Transverse colon (tissue), 4 donors: ENCODE results near the gene ZC3H7A. TPM values are rescaled to one million over a fixed set of nuclear protein-coding genes. Genes with fewer than 3 reads are reported as not detected.

Source experiments
- DNase-seq: peaks from one replicate; pipeline ENCODE4 v3.0.0-alpha.2; 2019
- H3K27ac ChIP-seq, 4 donors: fragments of 200-600 bp; sonication (generic); 2 replicates each; pipeline ENCODE4 v1.5.1; 2016 to 2018; ENCODE audit warnings: inconsistent platforms in 4 of 4
- H3K27me3 ChIP-seq: fragments of 200-600 bp; sonication (generic); 2 replicates; pipeline ENCODE4 v1.5.1; 2017; ENCODE audit warnings: inconsistent platforms
- H3K36me3 ChIP-seq, 4 donors: fragments of 200-600 bp; sonication (generic); 2 replicates each; pipeline ENCODE4 v1.5.1; 2017 to 2019; ENCODE audit warnings: inconsistent platforms in 4 of 4
- H3K4me1 ChIP-seq, 4 donors: fragments of 200-600 bp; sonication (generic); 2 replicates each; pipeline ENCODE4 v1.5.1; 2017 to 2020; ENCODE audit warnings: inconsistent platforms in 4 of 4
- H3K4me3 ChIP-seq, 4 donors: fragments of 200-600 bp; sonication (generic); 1 replicate in 1 of 4; 2 replicates in 3 of 4; pipeline versions ENCODE4 v1.5.1 to v1.6.1; 2017 to 2019; ENCODE audit warnings: inconsistent platforms in 4 of 4
- H3K9me3 ChIP-seq, 2 donors: fragments of 200-600 bp; sonication (generic); 2 replicates each; pipeline ENCODE4 v1.5.1; 2017 to 2019; ENCODE audit warnings: inconsistent platforms in 2 of 2
- CTCF ChIP-seq, 5 experiments: fragments of 200-600 bp in 3 of 5; fragments of 450-650 bp in 2 of 5; sonication (generic) in 3 of 5; IDR thresholded peaks; 1 replicate in 2 of 5; 2 replicates in 3 of 5; pipeline ENCODE4 v1.5.1; 2016 to 2017; ENCODE audit warnings: antibody characterized with exemption in 5 of 5, inconsistent platforms in 3 of 5, mild to moderate bottlenecking in 2 of 5, moderate library complexity in 1 of 5
- EP300 ChIP-seq: sonication (generic); formaldehyde crosslinking; IDR thresholded peaks from one replicate; pipeline ENCODE4 v1.6.1; 2017; ENCODE audit warnings: antibody characterized with exemption, low read depth
- POLR2A ChIP-seq: fragments of 450-650 bp; IDR thresholded peaks from one replicate; pipeline ENCODE4 v1.6.1; 2016; ENCODE audit warnings: antibody characterized with exemption, mild to moderate bottlenecking, moderate library complexity
- POLR2AphosphoS5 ChIP-seq, 3 donors: sonication (generic); formaldehyde crosslinking; IDR thresholded peaks; one replicate each; pipeline ENCODE4 v1.6.1; 2016; ENCODE audit warnings: antibody characterized with exemption in 3 of 3
- WGBS, 2 donors: methylation state at CpG; one replicate each; pipeline ENCODE4 v1.1.5; 2018; ENCODE audit warnings: low coverage in 1 of 2; 5-methylcytosine and 5-hydroxymethylcytosine counted together
- in situ Hi-C, 4 donors: fragments of 200-750 bp; cut with MboI; loops; one replicate each; pipeline versions ENCODE4 v1.15.0 to v1.15.1; 2017; ENCODE audit warnings: low sequenced_read_pairs in 3 of 4, low pct_ligation_motif_present in 1 of 4, low pct_unique_long_range_greater_than_20kb in 1 of 4
- intact Hi-C: fragments of 100-400 bp; cut with DNase I; formaldehyde crosslinking; loops from one replicate; pipeline ENCODE4 v1.15.1; 2023; ENCODE audit warnings: low total_unique reads
- total RNA-seq, 4 donors: library from RNA; depleted of rRNA; stranded (reverse); fragments of >200 nt; gene quantifications; one replicate each; pipeline ENCODE4 v1.1.0, GENCODE V29; 2016

Gene ZC3H7A
- total RNA-seq, 4 donors from 2014 or later = 38.1 to 92.0 (median 63.3) TPM

GRCh38 chr16:11727796-11728543, 69.1 kb downstream of the ZC3H7A start:
- in situ Hi-C loops = no loop called here
- Histone ChIP-seq H3K36me3 (peaks cover 0 to 32% (median 9%) of the 10 kb centered on the region in 4 donors), H3K9me3 (no peaks in the 10 kb centered on the region), H3K27me3 (no peaks in the 10 kb centered on the region), H3K4me1 (peaks cover 0 to 31% (median 14%) of the 10 kb centered on the region in 4 donors), H3K4me3 (no peak overlapping the region), H3K27ac (peak overlapping the region in 1 of 4 donors; percentile 26)
- TF ChIP-seq EP300 = no peak
- no peak for TF ChIP-seq POLR2AphosphoS5 (IDR thresholded peaks at IDR 0.05)
- no peak for DNase-seq
- WGBS, 2 donors = 71 to 84% methylated on average over 4 of the region's 4 CpGs
- intact Hi-C loops = no loop called here

DNA sequence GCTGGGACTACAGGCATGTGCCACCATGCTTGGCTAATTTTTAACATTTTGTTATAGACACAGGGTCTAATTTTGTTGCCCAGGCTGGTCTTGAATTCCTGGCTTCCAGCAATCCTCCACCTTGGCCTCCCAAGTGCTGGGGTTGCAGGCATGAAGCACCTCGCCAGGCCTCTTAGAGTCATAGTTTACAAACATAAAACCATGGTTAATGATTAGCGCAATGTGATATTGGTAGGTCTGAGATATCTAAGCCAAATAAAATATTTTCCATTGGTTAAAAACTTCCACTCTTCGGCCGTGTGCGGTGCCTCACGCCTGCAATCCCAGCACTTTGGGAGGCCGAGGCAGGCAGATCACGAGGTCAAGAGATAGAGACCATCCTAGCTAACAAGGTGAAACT, 71.0 kb downstream of the ZC3H7A start:
- Histone ChIP-seq H3K36me3 (peaks cover 0 to 31% (median 8%) of the 10 kb centered on the region in 4 donors), H3K27me3 (no peaks in the 10 kb centered on the region), H3K4me3 (no peak overlapping the region), H3K9me3 (no peaks in the 10 kb centered on the region), H3K4me1 (peaks cover 0 to 31% (median 18%) of the 10 kb centered on the region in 4 donors), H3K27ac (peak overlapping the region in 2 of 4 donors; percentile 4 to 41)
- intact Hi-C loops (no loop called here), in situ Hi-C loops (no loop called here)
- WGBS, 2 donors = 49 to 77% methylated on average over 6 to 8 of the region's 8 CpGs
- DNase-seq = peak; percentile 23
- TF ChIP-seq CTCF (IDR thresholded peaks at IDR 0.05) (no peak), POLR2A (no peak), EP300 (no peak), POLR2AphosphoS5 (IDR thresholded peaks at IDR 0.05) (no peak)

DNA sequence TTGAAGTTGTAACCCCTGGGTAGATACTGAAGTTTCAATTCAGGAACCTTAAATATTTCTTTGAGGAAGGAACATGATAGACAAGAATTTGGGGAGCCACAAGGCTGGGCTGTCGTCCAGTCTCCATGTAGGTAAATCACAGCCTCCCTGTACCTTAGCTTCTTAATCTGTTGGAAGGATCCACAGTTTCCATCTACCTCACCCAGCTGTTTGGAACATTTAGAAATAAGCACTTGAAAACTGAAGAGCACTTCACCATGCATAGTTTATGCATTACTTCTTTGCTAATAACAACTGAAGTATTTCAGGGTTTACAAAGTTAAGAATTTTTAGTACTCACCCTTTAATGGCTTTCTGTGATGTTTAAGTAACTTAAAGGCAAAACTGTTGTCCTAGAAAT, 71.6 kb downstream of the ZC3H7A start:
- Histone ChIP-seq H3K4me3 (no peak overlapping the region), H3K9me3 (no peaks in the 10 kb centered on the region), H3K4me1 (peaks cover 0 to 27% (median 18%) of the 10 kb centered on the region in 4 donors), H3K27ac (peak overlapping the region in 1 of 4 donors; percentile 4), H3K36me3 (peaks cover 0 to 37% (median 9%) of the 10 kb centered on the region in 4 donors), H3K27me3 (no peaks in the 10 kb centered on the region)
- DNase-seq = no peak
- in situ Hi-C loops (no loop called here), intact Hi-C loops (no loop called here)
- 78 to 84% methylated on average over 1 of the region's 1 CpG for WGBS, 2 donors
- TF ChIP-seq EP300 = no peak
- TF ChIP-seq CTCF (IDR thresholded peaks at IDR 0.05) = no peak
- TF ChIP-seq POLR2AphosphoS5 (IDR thresholded peaks at IDR 0.05) = no peak
- no peak for TF ChIP-seq POLR2A

- no peak for DNase-seq
- H3K36me3 ChIP-seq = peaks cover 0 to 26% (median 7%) of the 10 kb centered on the region in 4 donors
- H3K4me3 ChIP-seq = no peak overlapping the region
- no peaks in the 10 kb centered on the region for H3K27me3 ChIP-seq
- intact Hi-C loops = no loop called here
- H3K4me1 ChIP-seq = peaks cover 0 to 31% (median 18%) of the 10 kb centered on the region in 4 donors
- H3K27ac ChIP-seq = peak overlapping the region in 3 of 4 donors; percentile 20 to 39 (median 36)
- WGBS, 2 donors = 65 to 70% methylated on average over 3 of the region's 3 CpGs
- in situ Hi-C loops = loop anchor here in 2 of 4 donors (25.0 kb wide), 1 partner anchor 335 kb away; no protein-coding TSS in a partner anchor
- TF ChIP-seq POLR2A = no peak
- no peak for TF ChIP-seq POLR2AphosphoS5 (IDR thresholded peaks at IDR 0.05)
- no peak for TF ChIP-seq EP300
- no peak for TF ChIP-seq CTCF (IDR thresholded peaks at IDR 0.05)
- H3K9me3 ChIP-seq = no peaks in the 10 kb centered on the region
These were observed 74.6 kb downstream of the ZC3H7A start for GRCh38 chr16:11722468-11722808.
